IMR-90 (cell line): ENCODE results near the gene POLR1C.
A peak's percentile ranks its signal among the peaks of the same experiment; 100 is the strongest.

ENCODE experiments used
- CEBPB ChIP-seq: IDR thresholded peaks from 2 replicates; pipeline ENCODE4 v1.6.1; 2012; ENCODE audit warnings: low read depth, low read length, improper control_type of control experiment
- MAFK ChIP-seq: IDR thresholded peaks from 2 replicates; pipeline ENCODE4 v1.6.1; 2012; ENCODE audit warnings: low read depth, low read length, improper control_type of control experiment
- MAZ ChIP-seq: IDR thresholded peaks from 2 replicates; pipeline ENCODE4 v1.6.1; 2012; ENCODE audit warnings: low read depth, mild to moderate bottlenecking, low read length, improper control_type of control experiment, moderate library complexity, borderline replicate concordance
- MXI1 ChIP-seq: IDR thresholded peaks from 2 replicates; pipeline ENCODE4 v1.6.1; 2012; ENCODE audit warnings: low read depth, mild to moderate bottlenecking, low read length, moderate library complexity, borderline replicate concordance
- POLR2A ChIP-seq: IDR thresholded peaks from 2 replicates; pipeline ENCODE4 v1.6.1; 2012; ENCODE audit warnings: mild to moderate bottlenecking, low read depth, low read length
- RAD21 ChIP-seq: IDR thresholded peaks from 2 replicates; pipeline ENCODE4 v1.6.1; 2012; ENCODE audit warnings: low read length, improper control_type of control experiment
- RCOR1 ChIP-seq: IDR thresholded peaks from 2 replicates; pipeline ENCODE4 v1.6.1; 2012; ENCODE audit warnings: mild to moderate bottlenecking, low read length, improper control_type of control experiment; ENCODE audit not compliant: insufficient replicate concordance
- SMC3 ChIP-seq: fragments of 150-350 bp; IDR thresholded peaks from 2 replicates; pipeline ENCODE4 v1.6.1; 2016; ENCODE audit warnings: low read depth, mild to moderate bottlenecking, antibody characterized with exemption, low read length, moderate library complexity
- TF ChIP-seq, protein P1 (sequence below): conservative IDR thresholded peaks from 2 replicates; pipeline ENCODE4 v1.5.1; 2012; ENCODE audit warnings: mild to moderate bottlenecking, low read depth, low read length, improper control_type of control experiment
- TF ChIP-seq, protein P2 (sequence below): fragments of 150-350 bp; IDR thresholded peaks from 2 replicates; pipeline ENCODE4 v1.6.1; 2017; ENCODE audit warnings: mild to moderate bottlenecking, antibody characterized with exemption, low read length, low read depth

GRCh38 chr6:43481075-43481474 lies 35.8 kb upstream of the POLR1C start:
- TF ChIP-seq RAD21: no peak
- TF ChIP-seq, protein P1, sequence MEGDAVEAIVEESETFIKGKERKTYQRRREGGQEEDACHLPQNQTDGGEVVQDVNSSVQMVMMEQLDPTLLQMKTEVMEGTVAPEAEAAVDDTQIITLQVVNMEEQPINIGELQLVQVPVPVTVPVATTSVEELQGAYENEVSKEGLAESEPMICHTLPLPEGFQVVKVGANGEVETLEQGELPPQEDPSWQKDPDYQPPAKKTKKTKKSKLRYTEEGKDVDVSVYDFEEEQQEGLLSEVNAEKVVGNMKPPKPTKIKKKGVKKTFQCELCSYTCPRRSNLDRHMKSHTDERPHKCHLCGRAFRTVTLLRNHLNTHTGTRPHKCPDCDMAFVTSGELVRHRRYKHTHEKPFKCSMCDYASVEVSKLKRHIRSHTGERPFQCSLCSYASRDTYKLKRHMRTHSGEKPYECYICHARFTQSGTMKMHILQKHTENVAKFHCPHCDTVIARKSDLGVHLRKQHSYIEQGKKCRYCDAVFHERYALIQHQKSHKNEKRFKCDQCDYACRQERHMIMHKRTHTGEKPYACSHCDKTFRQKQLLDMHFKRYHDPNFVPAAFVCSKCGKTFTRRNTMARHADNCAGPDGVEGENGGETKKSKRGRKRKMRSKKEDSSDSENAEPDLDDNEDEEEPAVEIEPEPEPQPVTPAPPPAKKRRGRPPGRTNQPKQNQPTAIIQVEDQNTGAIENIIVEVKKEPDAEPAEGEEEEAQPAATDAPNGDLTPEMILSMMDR: no peak
- no peak for TF ChIP-seq MAFK
- no peak for TF ChIP-seq RCOR1
- TF ChIP-seq MAZ: no peak
- no peak for TF ChIP-seq SMC3
- TF ChIP-seq, protein P2, sequence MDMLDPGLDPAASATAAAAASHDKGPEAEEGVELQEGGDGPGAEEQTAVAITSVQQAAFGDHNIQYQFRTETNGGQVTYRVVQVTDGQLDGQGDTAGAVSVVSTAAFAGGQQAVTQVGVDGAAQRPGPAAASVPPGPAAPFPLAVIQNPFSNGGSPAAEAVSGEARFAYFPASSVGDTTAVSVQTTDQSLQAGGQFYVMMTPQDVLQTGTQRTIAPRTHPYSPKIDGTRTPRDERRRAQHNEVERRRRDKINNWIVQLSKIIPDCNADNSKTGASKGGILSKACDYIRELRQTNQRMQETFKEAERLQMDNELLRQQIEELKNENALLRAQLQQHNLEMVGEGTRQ: no peak
- no peak for TF ChIP-seq POLR2A
- peak; percentile 57; the same call in 1 of the 2 replicates for TF ChIP-seq CEBPB
- no peak for TF ChIP-seq MXI1
